Stimulated activated effector memory CD8-positive, alpha-beta T cell treated with anti-CD3 and anti-CD28 coated beads, Interleukin-12 subunit alpha, Interleukin-12 subunit beta, amount 100 ng/mL, for 72 hours (primary cell): Measurements from ENCODE around the gene HMCN2.
A peak's percentile ranks its signal among the peaks of the same experiment; 100 is the strongest.
"Not testable (repeated sequence)": the region's sequence is repeated elsewhere in the genome, so short reads cannot be mapped to it uniquely, and the experiment has no call there.

ENCODE experiments used
- ATAC-seq: fragments of 150-1000 bp; cut with Tn5 transposase; 2 replicates; pipeline ENCODE4 v1.10.0; 2021
- DNase-seq, 2 donors: peaks; one replicate each; pipeline ENCODE4 v3.0.0; 2021 to 2022; ENCODE audit warnings: low spot score in 2 of 2
- H3K27ac Mint-ChIP-seq: one replicate; pipeline ENCODE4 v1.8.0; 2022; ENCODE audit warnings: mild to moderate bottlenecking, mixed read lengths
- H3K36me3 Mint-ChIP-seq: one replicate; pipeline ENCODE4 v1.8.0; 2022; ENCODE audit warnings: mild to moderate bottlenecking, mixed read lengths
- H3K4me1 Mint-ChIP-seq: one replicate; pipeline ENCODE4 v1.8.0; 2022; ENCODE audit warnings: mixed read lengths
- H3K4me3 Mint-ChIP-seq: one replicate; pipeline ENCODE4 v1.8.0; 2022; ENCODE audit warnings: mild to moderate bottlenecking, mixed read lengths
- H3K9me3 Mint-ChIP-seq: one replicate; pipeline ENCODE4 v1.8.0; 2022; ENCODE audit warnings: mixed read lengths

The HMCN2 gene

DNA sequence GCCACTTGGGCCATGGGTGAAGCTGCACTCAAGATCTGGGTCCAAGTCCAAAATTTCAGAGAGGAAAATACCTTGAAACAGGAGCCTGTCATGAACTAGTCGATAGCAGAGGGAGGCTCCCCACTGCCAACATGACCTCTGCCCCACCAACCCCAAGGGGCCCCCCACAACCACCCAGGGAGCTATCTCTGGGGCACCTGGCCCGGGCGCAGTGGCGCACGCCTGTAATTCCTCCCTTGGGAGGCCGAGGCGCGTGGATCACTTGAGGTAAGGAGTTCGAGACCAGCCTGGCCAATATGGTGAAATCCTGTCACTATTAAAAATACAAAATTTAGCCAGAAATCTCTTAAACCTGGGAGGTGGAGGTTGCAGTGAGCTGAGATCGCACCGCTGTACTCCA, 20.1 kb upstream of the HMCN2 start:
- H3K9me3 Mint-ChIP-seq, result no peaks in the 10 kb centered on the region
- H3K4me1 Mint-ChIP-seq, result peaks cover 18% of the 10 kb centered on the region
- no peaks in the 10 kb centered on the region for H3K36me3 Mint-ChIP-seq
- ATAC-seq (no peak), DNase-seq (no peak)
- H3K4me3 Mint-ChIP-seq, result no peak overlapping the region
- no peak overlapping the region for H3K27ac Mint-ChIP-seq

- H3K4me3 Mint-ChIP-seq, result no peak overlapping the region
- ATAC-seq (no peak), DNase-seq (no peak)
- H3K36me3 Mint-ChIP-seq, result no peaks in the 10 kb centered on the region
- peaks cover 12% of the 10 kb centered on the region for H3K4me1 Mint-ChIP-seq
- no peaks in the 10 kb centered on the region for H3K9me3 Mint-ChIP-seq
- no peak overlapping the region for H3K27ac Mint-ChIP-seq
These were observed 19.4 kb upstream of the HMCN2 start for GRCh38 chr9:130246126-130246525.

- Mint-ChIP-seq H3K4me1 (no peaks in the 10 kb centered on the region), H3K4me3 (no peak overlapping the region), H3K36me3 (no peaks in the 10 kb centered on the region), H3K9me3 (no peaks in the 10 kb centered on the region), H3K27ac (no peak overlapping the region)
- no peak for ATAC-seq
- DNase-seq, result no peak
These were observed 10.6 kb upstream of the HMCN2 start for GRCh38 chr9:130254747-130255630.

DNA sequence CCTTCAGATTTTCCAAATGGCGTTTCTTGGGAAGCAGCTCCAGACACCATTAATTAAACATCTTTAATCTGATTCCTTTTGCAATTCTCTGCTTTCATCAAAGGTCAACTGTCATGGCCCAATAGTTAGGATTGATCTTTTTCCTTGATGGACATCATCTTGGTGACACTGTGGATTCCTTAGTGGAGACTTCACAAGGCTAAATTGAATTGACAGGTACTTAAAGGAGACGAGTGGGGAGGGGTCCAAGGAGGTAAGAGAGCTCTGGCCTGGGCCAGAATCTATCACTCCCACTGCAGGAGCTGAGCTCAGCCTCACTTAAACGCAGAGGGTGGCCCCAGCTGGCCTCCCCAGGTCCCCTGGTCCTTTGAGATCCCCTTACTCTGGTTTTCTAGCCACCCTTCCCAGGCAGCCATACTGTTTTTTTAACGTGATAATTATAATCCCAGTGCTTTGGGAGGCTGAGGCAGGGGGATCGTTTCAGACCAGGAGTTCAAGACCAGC, 9.9 kb upstream of the HMCN2 start:
- Mint-ChIP-seq H3K27ac (no peak overlapping the region), H3K4me1 (no peaks in the 10 kb centered on the region), H3K9me3 (no peaks in the 10 kb centered on the region), H3K36me3 (no peaks in the 10 kb centered on the region), H3K4me3 (no peak overlapping the region)
- ATAC-seq, result no peak
- no peak for DNase-seq

DNA sequence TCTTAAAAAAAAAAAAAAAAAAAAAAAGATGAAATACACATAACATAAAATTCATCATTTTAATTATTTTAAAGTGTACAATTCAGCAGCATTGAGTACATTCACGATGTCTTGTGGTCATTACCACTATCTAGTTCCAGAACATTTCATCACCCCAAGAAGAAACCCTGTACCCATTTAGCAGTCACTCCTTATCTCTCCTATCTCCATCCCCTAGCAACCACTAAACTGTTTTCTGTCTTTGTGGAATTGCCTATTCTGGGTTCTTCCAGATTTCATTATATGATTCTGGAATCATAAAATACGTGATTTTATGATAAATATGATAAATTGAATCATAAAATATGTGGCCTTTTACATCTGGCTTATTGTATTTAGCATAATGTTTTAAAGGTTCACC, 8.9 kb upstream of the HMCN2 start:
- H3K36me3 Mint-ChIP-seq, result no peaks in the 10 kb centered on the region
- H3K4me3 Mint-ChIP-seq, result no peak overlapping the region
- no peaks in the 10 kb centered on the region for H3K9me3 Mint-ChIP-seq
- no peaks in the 10 kb centered on the region for H3K4me1 Mint-ChIP-seq
- ATAC-seq (no peak), DNase-seq (no peak)
- H3K27ac Mint-ChIP-seq, result no peak overlapping the region

GRCh38 chr9:130258137-130258536, 7.4 kb upstream of the HMCN2 start:
- not testable (repeated sequence) for DNase-seq, H3K27ac Mint-ChIP-seq, H3K9me3 Mint-ChIP-seq, H3K4me1 Mint-ChIP-seq, H3K4me3 Mint-ChIP-seq, ATAC-seq, H3K36me3 Mint-ChIP-seq

GRCh38 chr9:130259044-130259443, 6.5 kb upstream of the HMCN2 start:
- no peaks in the 10 kb centered on the region for H3K4me1 Mint-ChIP-seq
- no peaks in the 10 kb centered on the region for H3K36me3 Mint-ChIP-seq
- H3K4me3 Mint-ChIP-seq, result no peak overlapping the region
- H3K9me3 Mint-ChIP-seq, result no peaks in the 10 kb centered on the region
- DNase-seq, result no peak
- H3K27ac Mint-ChIP-seq, result no peak overlapping the region
- no peak for ATAC-seq

GRCh38 chr9:130260816-130261765, 4.5 kb upstream of the HMCN2 start:
- no peak for DNase-seq
- Mint-ChIP-seq H3K27ac (no peak overlapping the region), H3K4me1 (no peaks in the 10 kb centered on the region), H3K36me3 (no peaks in the 10 kb centered on the region), H3K9me3 (no peaks in the 10 kb centered on the region), H3K4me3 (no peak overlapping the region)
- no peak for ATAC-seq

DNA sequence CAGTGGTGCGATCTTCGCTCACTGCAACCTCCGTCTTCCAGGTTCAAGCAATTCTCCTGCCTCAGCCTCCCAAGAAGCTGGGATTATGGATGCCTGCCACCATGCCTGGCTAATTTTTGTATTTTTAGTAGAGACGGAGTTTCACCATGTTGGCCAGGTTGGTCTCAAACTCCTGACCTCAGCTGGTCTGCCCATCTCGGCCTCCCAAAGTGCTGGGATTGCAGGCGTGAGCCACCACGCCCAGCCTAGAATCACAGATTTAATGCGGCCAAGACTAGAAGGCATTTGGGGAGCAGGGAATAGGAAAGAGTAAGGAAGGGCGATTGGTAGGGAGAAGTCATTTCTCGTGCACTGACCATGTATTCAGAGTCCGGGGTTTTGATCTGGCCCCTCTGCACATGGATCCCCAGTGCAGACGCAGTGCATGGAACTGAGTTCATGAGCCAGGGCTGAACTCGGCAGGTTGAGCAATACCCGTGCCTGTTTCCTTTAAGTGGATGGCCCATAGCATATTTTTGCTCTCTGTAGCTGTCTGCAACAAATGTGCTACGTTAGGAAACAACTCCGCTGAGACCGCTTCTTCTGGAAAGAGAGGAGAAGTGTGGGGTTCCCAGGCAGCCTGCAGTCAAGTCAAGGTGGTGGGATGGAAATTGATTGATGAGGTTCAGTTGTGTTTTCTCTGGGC, 3.4 kb upstream of the HMCN2 start:
- Mint-ChIP-seq H3K4me3 (no peak overlapping the region), H3K36me3 (no peaks in the 10 kb centered on the region), H3K9me3 (no peaks in the 10 kb centered on the region), H3K4me1 (no peaks in the 10 kb centered on the region), H3K27ac (no peak overlapping the region)
- DNase-seq, result no peak
- ATAC-seq, result no peak

DNA sequence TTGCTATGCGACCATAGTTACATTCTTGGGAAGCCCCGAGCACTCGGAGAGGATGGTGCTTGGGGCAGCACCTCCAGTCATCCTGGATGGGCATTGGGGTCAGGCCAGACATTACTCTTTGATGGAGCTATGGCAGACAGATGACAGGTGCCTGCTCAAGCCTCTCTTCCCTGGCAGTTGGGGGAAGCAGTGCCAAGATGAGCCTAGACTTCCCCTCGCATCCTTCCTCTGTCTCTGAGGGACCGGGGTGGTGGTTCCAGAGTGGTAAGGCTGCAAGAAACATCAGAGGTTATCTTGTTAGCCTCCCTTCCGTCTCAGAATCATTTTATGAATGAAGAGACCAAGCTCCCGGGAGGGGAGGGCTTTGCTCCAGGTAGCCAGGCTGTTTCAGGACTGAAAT, 2.8 kb upstream of the HMCN2 start:
- Mint-ChIP-seq H3K36me3 (no peaks in the 10 kb centered on the region), H3K4me3 (no peak overlapping the region), H3K27ac (no peak overlapping the region), H3K4me1 (no peaks in the 10 kb centered on the region), H3K9me3 (no peaks in the 10 kb centered on the region)
- DNase-seq (no peak), ATAC-seq (no peak)

GRCh38 chr9:130263601-130264413, 1.8 kb upstream of the HMCN2 start:
- Mint-ChIP-seq H3K27ac (no peak overlapping the region), H3K4me1 (no peaks in the 10 kb centered on the region), H3K4me3 (no peak overlapping the region), H3K9me3 (no peaks in the 10 kb centered on the region), H3K36me3 (no peaks in the 10 kb centered on the region)
- ATAC-seq, result peak; percentile 45
- no peak for DNase-seq

DNA sequence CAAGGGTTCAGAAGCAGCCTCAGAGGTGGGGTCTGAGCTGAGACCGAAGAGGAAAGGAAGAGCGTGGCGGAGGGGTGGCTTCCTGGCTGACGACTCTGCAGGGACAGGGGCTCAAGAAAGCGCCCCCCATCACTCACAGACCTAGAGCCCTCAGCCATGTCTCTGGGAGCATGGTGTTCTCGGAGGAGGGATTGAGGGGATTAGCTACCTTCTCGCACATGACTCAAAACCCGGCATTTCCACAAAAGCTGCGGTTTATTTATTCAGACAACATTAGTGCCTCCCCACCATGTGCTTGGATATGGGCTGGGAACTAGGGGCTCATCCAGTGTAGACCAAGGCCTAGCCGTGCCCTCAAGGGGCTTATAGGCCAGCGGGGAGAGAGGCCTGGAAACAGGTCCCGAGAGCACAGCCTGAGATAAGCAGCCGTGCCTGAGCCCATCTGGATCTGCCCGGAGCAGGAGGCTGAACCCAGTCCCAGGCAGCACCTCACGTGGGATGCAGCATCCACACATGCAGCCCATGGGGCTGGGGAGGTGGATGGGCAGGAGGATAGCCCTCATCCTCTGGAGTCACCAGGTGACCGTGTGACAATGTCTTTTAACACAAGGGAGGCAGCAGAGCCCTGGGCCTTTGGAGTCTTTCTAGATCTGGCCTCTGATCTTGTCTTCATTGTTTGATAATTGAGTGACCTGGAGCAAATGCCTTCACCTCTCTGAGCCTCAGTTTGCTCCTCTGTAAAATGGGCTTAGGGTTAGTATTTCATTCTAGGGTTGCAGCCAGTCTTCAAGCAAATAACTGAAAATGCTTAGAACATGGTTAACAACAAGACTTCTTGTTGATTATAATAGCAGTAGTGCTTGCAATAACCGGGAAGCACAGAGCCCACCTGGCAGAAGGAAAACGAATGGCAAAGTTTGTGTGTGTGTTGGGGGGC, 878 bp upstream of the HMCN2 start:
- Mint-ChIP-seq H3K27ac (no peak overlapping the region), H3K36me3 (no peaks in the 10 kb centered on the region)
- no peak for ATAC-seq

DNA sequence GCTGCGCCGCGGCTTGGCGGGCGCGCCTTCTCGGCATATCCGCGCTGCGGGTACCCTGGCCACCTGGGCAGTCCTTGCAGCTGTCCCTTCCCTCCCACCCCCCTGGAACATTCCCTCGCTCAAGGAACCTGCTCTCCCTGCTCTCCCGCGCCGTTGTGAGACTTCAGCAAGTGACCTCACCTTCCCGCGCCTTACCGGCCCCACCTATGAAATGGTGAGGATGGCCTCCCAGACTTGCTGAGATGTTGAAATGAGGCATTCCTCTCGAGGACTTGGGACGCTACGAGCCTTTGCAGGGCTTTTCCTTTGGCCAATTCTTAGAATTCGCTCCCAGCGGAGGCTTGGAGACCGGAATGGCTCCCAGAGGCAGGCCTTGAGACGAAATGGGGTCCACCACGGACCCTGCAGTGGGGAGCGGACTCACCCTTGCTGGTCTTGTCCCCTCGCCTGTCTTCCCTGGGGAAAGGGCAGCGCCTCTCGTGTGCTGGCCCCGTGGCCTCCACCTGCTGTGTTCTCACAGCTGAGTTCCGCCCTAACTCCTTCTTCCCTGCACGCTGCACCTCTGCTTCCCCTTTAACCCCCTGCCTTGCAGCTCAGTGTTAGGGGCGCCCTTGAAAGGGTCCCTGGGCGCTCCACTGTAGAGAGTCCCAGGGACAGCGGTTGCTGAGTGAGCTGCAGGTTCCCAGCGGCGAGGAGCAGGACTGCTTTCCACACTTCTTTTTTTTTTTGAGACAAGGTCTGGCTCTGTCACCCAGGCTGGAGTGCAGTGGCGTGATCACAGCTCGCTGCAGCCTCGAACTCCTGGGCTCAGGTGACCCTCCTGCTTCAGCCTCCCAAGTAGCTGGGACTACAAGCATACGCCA, 907 bp downstream of the HMCN2 start:
- no peaks in the 10 kb centered on the region for H3K36me3 Mint-ChIP-seq
- H3K9me3 Mint-ChIP-seq, result no peaks in the 10 kb centered on the region
- no peak overlapping the region for H3K4me3 Mint-ChIP-seq
- no peak overlapping the region for H3K27ac Mint-ChIP-seq
- no peak for DNase-seq
- ATAC-seq, result no peak
- no peaks in the 10 kb centered on the region for H3K4me1 Mint-ChIP-seq

More for the DNA sequence above, 878 bp upstream of the HMCN2 start:
- DNase-seq, result no peak
- H3K9me3 Mint-ChIP-seq, result no peaks in the 10 kb centered on the region
- no peak overlapping the region for H3K4me3 Mint-ChIP-seq
- no peaks in the 10 kb centered on the region for H3K4me1 Mint-ChIP-seq
